Renal cortex interstitium (tissue), 15 donors: ENCODE data around the gene PLPPR1. TPM values are rescaled to one million over a fixed set of nuclear protein-coding genes. Genes with fewer than 3 reads are reported as not detected.

Experiments
- DNase-seq, 11 donors: peaks; one replicate each; pipeline ENCODE4 v3.0.0-alpha.2; 2013; ENCODE audit warnings: low read depth in 9 of 11, low spot score in 4 of 11; ENCODE audit errors: extremely low read depth in 1 of 11
- long read RNA-seq, 16 experiments: transcript quantifications; one replicate each; lab custom pipeline, GENCODE V29; 2026
- polyA plus RNA-seq, 3 donors: library from polyadenylated mRNA; unstranded; fragments of 120-200 nt; gene quantifications; one replicate each; pipeline ENCODE4 v1.2.1, GENCODE V29; 2013; ENCODE audit not compliant: insufficient read length in 3 of 3

PLPPR1 gene
- polyA plus RNA-seq: 10 to 100 TPM; 16.7 to 17.6 (median 16.8) TPM
- long read RNA-seq, donor 1, partial matches to known transcripts: 15 of 16 reads
- long read RNA-seq, donor 1, other reads (novel, unspliced or antisense): 0 of 16 reads
- long read RNA-seq, donor 2: 0 reads
- long read RNA-seq, donor 3, partial matches to known transcripts: 21 of 25 reads
- long read RNA-seq, donor 3, other reads (novel, unspliced or antisense): 0 of 25 reads
- long read RNA-seq, donor 4, partial matches to known transcripts: 12 of 14 reads
- long read RNA-seq, donor 4, other reads (novel, unspliced or antisense): 0 of 14 reads
- long read RNA-seq, donor 5: 0 reads
- long read RNA-seq, donor 6, partial matches to known transcripts: 0 of 3 reads
- long read RNA-seq, donor 6, other reads (novel, unspliced or antisense): 0 of 3 reads
- long read RNA-seq, donor 7, partial matches to known transcripts: 29 of 33 reads
- long read RNA-seq, donor 7, other reads (novel, unspliced or antisense): 0 of 33 reads
- long read RNA-seq, donor 8, partial matches to known transcripts: 0 of 5 reads
- long read RNA-seq, donor 8, other reads (novel, unspliced or antisense): 0 of 5 reads
- long read RNA-seq, donor 9, partial matches to known transcripts: 81 of 86 reads
- long read RNA-seq, donor 9, other reads (novel, unspliced or antisense): 0 of 86 reads
- long read RNA-seq, donor 10, partial matches to known transcripts: 0 of 4 reads
- long read RNA-seq, donor 10, other reads (novel, unspliced or antisense): 0 of 4 reads
- long read RNA-seq, donor 11, partial matches to known transcripts: 17 of 21 reads
- long read RNA-seq, donor 11, other reads (novel, unspliced or antisense): 0 of 21 reads
- long read RNA-seq, donor 12, partial matches to known transcripts: 0 of 1 reads
- long read RNA-seq, donor 12, other reads (novel, unspliced or antisense): 0 of 1 reads
- long read RNA-seq, donor 13: 0 reads
- long read RNA-seq, donor 14, transcript PLPPR1-202 (8 exons, 2,318 nt): major isoform, 5 of 6 reads
- long read RNA-seq, donor 14, partial matches to known transcripts: 0 of 6 reads
- long read RNA-seq, donor 14, other reads (novel, unspliced or antisense): 0 of 6 reads
- long read RNA-seq, donor 15, partial matches to known transcripts: 6 of 6 reads
- long read RNA-seq, donor 15, other reads (novel, unspliced or antisense): 0 of 6 reads
- long read RNA-seq, donor 16, transcript PLPPR1-202 (8 exons, 2,318 nt): major isoform, 7 of 7 reads
- long read RNA-seq, donor 16, partial matches to known transcripts: 0 of 7 reads
- long read RNA-seq, donor 16, other reads (novel, unspliced or antisense): 0 of 7 reads

DNA sequence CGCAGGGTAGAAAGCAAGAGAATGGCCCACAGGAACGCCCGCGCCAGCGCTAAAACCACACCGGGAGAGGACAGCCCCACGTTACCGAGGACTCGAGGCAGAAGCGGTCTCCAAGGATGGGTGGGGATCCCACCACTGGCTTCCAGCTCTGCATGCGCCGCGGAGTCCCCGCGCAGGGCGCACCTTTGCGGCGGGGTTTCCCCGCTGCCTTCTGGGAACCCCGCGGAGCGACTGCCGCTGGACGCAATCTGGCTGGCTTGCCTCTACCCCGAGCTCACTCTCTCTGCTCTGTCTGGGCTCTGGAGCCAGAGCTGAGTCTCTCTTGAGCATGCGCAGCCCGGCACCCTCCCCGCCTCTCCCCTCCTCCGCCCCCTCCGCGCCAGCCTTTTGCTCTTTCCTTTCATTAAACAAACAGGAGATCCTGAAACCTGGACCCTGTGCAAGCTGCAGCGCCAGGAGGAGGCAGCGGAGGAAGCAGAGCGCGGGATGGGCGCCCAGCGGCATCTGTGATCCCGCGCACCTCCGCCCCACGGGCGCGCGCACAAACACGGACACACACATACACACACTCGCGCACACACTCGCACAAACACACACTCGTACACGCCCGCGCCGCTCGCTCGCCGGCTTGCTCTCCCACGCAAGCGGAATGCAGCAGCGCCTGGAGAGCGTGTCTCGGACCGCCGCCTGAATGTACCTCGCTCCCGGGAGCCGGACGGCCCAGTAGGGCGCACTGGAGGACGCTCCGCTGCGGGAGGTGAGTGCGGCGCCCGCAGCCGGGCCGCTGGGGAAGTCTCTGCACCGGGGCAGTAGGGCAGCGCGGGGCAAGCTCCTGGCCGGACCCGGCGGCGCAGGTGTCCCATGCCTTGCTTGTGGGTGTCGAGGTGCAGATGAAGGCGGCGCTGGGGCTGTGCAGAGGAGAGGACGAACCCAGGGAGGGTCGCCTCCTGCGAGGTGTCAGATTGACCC is at the start of gene PLPPR1:
PLPPR1 (plus strand) TSS at position 382 of the 969 bp plus-strand sequence.
- peak; percentile 44 to 70 (median 58) for DNase-seq

DNA sequence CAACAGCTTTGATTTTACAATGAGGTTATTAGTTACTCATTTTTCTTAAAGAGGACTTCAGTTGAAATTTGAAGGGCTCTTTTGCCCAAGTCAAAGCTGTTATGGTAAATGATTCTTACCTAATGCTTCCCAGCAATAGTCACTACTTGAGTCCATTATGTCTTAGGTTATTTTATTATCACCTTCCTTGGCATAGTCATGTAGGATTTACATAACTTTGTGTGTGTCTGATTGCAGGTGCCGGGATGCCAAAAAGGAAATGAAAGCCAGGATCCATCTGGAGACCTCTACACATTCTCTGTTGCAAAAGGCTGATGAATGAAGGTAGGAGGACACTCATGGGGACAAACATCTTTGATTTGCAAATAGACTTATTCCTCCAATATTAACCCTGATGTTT is 38.8 kb upstream of the PLPPR1 start:
- no peak for DNase-seq

DNA sequence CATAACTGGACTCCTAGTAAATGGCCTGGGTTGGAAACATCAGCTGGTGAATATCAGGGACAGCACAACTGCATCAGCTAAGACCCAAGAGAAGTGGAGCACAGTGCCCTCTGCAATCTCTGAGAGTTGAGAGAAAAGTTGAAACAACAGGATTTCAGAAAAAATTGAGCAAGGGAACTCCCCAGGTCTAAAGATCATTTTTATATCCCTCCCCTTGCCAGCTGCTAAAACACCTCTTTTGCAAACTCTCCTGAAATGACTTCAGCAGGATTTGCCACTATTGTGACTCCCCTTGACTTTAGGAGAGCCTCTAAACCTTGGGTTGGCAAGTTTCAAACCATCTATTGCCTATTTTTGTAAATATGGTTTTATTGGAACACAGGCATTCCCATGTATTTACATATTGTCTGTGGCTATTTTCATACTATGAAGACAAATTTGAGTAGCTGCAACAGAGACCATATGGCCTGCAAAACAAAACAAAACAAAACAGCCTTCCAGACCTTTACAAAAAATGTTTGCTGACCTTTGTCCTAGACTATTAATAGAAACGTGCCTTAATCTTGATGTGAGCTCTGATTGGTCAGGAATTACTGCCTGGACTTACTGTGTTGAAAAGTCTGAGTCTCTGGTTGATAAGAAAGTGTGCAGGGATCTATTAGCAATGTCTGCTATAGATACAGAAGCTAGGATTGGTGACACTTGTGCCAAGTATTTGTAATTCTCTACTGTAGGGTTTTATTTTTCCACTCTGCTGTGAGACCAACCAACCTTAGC is 37.7 kb upstream of the PLPPR1 start:
- no peak for DNase-seq

DNA sequence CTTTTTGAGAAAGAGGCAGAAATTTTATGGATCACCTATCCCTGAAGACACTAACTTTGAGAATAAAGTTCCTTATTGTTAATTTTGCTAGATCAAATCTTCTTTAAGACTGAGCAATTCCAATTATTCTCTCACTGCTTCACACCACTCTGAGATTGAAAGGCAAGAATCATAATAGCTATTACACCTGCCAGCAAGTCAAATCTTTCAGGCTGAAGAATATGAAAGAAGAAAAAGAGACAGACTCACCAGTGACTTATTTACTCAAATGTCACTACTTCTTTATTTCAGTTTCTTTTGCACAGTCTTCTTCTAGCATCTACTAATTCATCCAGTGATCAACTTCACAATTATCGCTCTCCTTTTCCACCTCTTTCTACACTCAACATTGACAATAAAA is 35.9 kb upstream of the PLPPR1 start:
- DNase-seq: no peak

DNA sequence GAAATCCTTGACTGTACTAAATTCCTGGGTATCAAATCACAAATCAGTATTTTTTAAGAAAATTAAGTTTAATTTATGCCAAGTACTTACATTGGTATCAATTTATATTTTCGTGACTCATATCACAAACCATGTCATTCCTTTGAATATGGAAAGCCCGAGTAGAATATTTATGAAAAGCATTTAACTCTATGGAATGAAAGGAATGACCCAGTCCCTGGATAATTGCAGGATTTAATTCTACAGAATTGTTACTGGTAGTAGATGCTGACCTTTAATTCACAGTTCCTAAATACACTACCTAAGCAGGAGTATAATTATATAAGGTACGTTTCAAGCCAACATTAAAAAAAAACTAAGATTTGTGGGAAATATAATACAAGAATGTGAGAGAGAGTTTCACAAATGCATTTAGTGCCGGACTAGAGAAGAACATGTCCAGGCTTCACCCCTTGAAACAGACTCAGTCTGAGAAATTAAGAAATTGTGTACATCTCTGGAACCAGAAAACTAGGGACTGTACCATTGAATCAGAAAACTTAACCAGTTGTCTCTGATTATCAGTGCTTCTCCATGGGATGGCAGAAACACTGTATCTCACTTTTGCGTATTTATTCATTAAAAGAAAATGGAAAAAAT is 28.5 kb upstream of the PLPPR1 start:
- DNase-seq: no peak

DNA sequence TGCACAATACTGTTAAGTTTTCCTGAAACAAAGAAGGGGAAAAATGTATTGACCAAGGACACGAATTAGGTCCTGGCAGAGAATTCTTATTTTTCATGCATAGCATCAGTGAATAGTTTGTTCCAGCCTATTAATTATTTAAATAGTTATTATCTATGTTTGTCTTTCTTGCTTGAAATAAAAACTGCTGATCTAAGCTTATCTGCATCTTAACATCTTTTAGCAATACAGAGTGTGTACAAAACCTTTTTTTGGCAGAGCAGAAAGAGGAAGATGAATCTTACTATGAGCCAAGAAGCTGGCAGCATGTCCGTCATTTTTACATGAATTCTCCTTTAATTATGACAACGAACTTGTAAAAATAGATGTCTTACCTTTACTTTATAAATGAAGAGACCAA is 23.3 kb upstream of the PLPPR1 start:
- DNase-seq: no peak

DNA sequence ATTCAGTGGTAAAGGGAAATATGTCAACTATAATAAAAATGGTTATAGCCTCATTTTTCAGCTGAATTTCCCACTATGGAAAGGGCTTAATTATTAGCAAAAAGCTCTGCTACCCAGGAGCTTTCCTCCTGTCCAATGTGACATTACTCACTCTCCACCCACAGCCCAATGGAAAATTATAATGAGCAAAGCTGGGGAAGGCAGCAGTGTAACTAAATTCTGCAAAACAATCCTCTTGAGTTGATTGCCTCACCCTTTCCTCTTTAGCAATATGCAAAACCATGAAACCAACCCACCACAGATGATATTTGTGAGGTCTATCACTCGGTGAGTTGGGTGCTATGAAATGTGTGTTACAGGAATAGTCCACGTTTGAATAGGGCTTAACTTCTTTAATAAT is 14.0 kb upstream of the PLPPR1 start:
- no peak for DNase-seq

DNA sequence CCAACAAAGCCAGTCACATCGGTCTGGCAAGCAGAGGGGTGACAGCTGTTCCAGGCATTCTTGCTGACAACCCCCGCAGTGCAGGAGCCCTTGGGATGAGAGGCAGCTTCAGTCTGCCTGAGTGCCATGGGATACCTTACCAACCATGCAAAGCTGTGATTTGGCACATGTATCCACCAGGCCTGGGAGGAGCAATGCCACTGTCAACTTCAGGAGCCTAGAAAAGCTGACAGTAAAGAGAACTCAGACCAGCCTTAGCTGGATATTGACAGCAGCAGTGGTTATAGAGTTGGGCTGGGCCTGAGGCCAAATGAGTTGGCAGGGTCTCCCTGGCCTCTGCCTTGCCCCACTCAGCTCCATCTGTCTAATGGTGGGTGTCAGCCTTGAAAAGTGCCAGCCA is 10.1 kb upstream of the PLPPR1 start:
- no peak for DNase-seq

DNA sequence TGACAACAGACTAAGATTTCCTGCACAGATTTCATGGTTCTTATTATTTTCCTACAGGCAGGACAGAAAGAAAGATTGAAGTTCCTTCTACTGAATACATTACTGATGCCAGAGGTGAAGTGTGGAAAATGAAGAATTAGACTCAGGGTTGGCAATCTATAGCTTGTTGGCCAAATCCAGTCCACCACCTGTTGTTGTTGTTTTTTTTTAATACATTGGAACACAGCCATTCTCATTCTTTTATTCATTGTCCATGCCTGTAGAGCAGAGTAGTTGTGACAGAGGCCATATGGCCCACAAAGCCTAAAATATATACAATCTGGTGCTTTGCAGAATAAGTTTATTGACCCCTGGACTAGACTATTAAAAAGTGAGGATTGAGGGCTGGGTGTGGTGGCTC is 5.8 kb upstream of the PLPPR1 start:
- no peak for DNase-seq

DNA sequence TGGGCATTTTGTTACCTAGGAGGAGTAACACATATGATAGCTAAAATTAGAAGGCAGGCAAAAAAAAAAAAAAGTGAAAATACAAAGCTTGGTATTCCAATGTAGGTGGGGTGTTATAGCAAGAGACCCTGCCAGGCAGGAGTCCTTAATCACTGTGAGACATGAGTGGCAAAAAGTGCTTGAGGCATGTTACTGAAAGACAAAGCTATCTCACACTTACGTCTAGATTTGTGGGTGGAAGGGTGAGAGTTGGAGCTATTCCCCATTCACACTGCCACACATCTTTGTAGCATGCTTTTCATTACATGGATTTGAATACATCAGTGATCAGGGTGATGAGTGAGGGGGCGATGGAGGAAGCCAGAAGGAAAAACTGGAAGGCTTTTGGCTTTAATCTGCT is 2.6 kb upstream of the PLPPR1 start:
- DNase-seq: no peak

DNA sequence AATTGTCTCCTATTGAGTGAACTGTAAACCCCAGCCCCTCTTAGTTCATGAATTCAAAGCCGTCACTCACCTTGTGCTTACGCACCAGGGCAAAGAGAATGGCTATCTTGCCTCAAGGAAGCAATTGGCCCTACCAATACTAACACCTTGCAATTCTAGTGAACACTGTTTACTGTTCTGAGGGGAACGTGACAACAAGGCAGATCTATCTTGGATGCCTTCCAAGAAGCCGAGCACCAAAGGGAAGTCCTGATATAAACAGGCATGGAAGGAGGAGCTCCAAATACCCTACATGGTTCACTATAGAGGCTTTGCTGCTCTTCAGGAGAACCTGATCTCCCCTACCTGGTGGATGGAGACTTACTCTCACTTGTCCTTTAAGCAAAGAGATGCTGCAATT is 1.7 kb upstream of the PLPPR1 start:
- DNase-seq: no peak

DNA sequence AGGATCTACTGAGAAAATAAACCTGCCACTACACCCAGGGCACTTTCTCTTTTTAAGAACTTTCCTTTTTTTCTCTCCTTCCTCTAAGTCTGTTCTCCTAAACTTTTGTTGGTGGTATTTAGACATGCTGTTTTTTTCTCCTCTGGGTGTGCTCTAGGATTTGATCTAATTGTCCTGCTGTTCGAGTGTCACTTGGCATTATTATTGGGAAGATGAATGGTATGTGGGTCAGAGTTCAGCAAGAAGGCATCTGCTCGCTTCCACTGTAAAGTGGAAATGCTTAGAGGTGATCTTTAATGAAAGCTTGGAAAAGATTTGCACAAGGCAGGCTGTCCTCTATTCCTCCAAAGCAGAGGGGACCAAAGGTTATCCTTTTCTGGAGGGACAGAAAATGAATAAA is 1.3 kb upstream of the PLPPR1 start:
- DNase-seq: no peak

DNA sequence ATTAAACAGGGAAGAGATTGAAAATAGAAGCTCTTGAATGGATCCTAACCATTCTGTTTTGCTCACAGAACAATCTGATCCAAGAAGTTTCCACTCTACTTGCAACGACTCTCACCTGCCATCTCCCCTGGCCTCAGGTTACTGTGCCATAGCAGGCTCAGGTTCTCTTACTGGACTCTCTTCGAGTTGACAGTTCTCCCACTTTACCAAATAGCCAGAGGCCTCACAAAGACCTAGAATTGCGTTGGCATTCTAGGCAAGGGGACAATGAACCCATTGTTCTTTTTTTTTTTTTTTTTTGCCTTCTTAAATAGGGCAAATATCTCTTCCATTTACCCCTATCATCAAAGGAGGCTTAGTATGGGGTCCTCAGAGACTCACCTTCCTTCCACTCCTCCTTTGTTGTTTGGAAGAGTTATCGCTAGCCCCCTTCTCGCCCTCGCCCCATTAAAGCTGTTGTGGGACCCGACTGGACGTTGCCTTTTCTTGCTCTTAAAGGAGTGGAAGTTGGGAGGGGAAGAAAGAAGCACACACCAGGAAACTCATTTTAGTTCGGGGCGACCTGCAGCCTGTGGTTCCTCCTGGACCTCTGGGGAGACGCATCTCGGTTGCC is 688 bp upstream of the PLPPR1 start:
- DNase-seq: no peak

DNA sequence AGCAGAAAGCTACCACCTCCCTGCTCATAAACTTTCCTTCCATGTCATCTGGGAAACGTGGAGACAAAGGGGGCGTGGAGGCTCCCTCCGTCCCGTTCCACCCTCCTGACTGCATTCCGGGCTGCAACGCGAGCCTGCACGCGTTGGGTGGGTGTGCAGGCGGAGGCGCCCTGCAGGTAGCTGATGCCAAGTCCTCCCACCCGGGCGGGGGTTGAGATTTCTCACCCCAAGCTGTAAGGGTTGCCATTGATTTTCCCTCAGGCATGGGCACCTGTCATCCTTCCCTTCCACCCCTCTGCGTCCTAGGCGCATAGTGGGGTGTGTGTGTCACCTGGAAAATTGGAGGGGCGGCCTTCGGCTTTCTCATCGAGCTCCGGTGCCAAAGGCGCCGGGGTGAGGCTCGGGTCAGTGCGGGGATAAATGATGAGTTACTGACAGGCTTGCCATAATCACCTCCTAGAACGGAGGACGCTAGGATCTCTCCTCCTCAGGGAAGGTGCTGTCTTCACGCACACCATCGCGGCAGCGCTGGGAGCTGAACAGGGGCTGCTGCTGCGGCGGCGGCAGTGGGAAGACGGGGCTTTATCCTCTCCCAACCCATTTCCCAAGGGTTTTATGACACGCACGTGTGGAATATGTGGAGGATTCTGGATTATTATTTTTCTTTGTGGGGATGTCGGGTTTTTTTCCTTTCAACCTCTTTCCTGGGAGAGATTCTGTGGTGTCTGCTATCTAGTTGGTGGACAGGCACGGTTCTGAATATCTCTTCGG is 973 bp downstream of the PLPPR1 start:
- DNase-seq: peak in 1 of 11 donors; percentile 18

DNA sequence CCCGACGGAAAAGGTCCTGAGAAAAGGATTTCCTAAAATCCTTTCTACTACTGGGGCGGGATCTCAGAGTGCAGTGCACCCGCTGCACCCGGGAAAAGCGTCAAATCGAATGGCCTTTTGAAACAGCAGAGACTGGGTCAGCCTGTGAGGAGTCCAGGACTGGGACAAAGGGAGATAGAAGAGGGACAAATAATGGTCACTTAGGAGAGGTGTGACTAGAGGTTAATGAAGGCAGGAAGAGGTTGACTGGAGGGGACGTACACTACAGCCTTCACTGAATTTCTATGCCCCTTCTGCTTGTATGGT is 1.5 kb downstream of the PLPPR1 start:
- DNase-seq: no peak

DNA sequence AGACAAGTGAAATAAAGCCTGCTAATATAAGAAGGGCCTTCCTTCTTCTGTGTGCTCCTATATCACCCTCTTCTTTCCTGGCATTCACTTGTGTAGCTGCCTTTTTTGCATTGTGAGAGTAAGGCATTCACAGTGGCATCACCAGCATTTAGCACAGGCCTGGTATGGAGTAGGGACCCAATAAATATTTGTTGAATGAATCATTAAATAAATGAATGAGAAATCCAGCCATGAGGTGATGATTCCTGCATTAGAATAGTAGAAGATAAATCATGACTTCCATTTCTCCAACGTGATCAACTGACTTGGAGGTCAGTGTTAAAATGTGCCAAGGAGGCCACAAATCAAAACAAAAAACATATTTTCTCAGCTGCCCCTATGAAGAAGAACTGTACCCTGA is 3.9 kb downstream of the PLPPR1 start:
- DNase-seq: no peak
